Measurements from ENCODE around the gene CLASP1. TPM values are rescaled to one million over a fixed set of nuclear protein-coding genes. Genes with fewer than 3 reads are reported as not detected.

The CLASP1 gene
- total and polyA plus RNA-seq, 2 experiments from 2014 or later, result 20.1 to 37.4 TPM

GRCh38 chr2:121485039-121485438 lies 164.2 kb downstream of the CLASP1 start:
- no peaks in the 10 kb centered on the region for H3K27me3 ChIP-seq (replicated peaks; ENCODE audit: insufficient read depth)
- no peaks in the 10 kb centered on the region for H3K36me3 ChIP-seq (ENCODE audit: low read depth)
- TF ChIP-seq EZH2phosphoT487 (IDR thresholded peaks at IDR 0.05; ENCODE audit: insufficient read depth, low read depth), result no peak
- TF ChIP-seq EZH2 (IDR thresholded peaks at IDR 0.05; ENCODE audit: insufficient read depth, poor library complexity, severe bottlenecking), result no peak
- in situ Hi-C loops (cut with MboI), result no loop called here
- H3K9ac ChIP-seq, result peak overlapping the region; percentile 45; the same call in 1 of the 2 replicates
- no peaks in the 10 kb centered on the region for H4K20me1 ChIP-seq (ENCODE audit: insufficient read depth)
- no peaks in the 10 kb centered on the region for H3K9me2 ChIP-seq (ENCODE audit: insufficient read depth)
- peaks cover 70% of the 10 kb centered on the region for H3K4me1 ChIP-seq (ENCODE audit: insufficient read depth)
- H2AFZ ChIP-seq, result no peak overlapping the region
- no peaks in the 10 kb centered on the region for H3K9me3 ChIP-seq (ENCODE audit: low read depth)
- H3F3A ChIP-seq (ENCODE audit: insufficient read depth), result peaks cover 67% of the 10 kb centered on the region
- H3K4me3 ChIP-seq, result no peak overlapping the region
- peak overlapping the region; percentile 87 for H3K27ac ChIP-seq
- peak; percentile 91 for DNase-seq
- peaks cover 57% of the 10 kb centered on the region for H3K79me2 ChIP-seq (ENCODE audit: insufficient read depth)
- H3K4me2 ChIP-seq (ENCODE audit: unreplicated experiment), result peak overlapping the region; percentile 68

GRCh38 chr2:121483846-121484245 lies 165.4 kb downstream of the CLASP1 start:
- in situ Hi-C loops (cut with MboI), result no loop called here
- Histone ChIP-seq H3K4me2 (ENCODE audit: unreplicated experiment) (peak overlapping the region; percentile 68), H3K9me2 (ENCODE audit: insufficient read depth) (no peaks in the 10 kb centered on the region), H3K27ac (peak overlapping the region; percentile 87), H3K9ac (no peak overlapping the region), H2AFZ (no peak overlapping the region), H3F3A (ENCODE audit: insufficient read depth) (peaks cover 70% of the 10 kb centered on the region), H3K79me2 (ENCODE audit: insufficient read depth) (peaks cover 51% of the 10 kb centered on the region), H3K36me3 (ENCODE audit: low read depth) (no peaks in the 10 kb centered on the region), H3K27me3 (replicated peaks; ENCODE audit: insufficient read depth) (no peaks in the 10 kb centered on the region), H4K20me1 (ENCODE audit: insufficient read depth) (no peaks in the 10 kb centered on the region), H3K4me3 (no peak overlapping the region), H3K4me1 (ENCODE audit: insufficient read depth) (peaks cover 70% of the 10 kb centered on the region), H3K9me3 (ENCODE audit: low read depth) (no peaks in the 10 kb centered on the region)
- DNase-seq, result no peak
- TF ChIP-seq EZH2 (IDR thresholded peaks at IDR 0.05; ENCODE audit: insufficient read depth, poor library complexity, severe bottlenecking) (no peak), EZH2phosphoT487 (IDR thresholded peaks at IDR 0.05; ENCODE audit: insufficient read depth, low read depth) (no peak)
- 96% methylated on average over 2 of the region's 2 CpGs for WGBS, 2 experiments (ENCODE audit: low coverage in 1 of 2, low lambda C conversion rate in 2 of 2, missing lambda C conversion rate in 2 of 2)

GRCh38 chr2:121483021-121483420 lies 166.2 kb downstream of the CLASP1 start:
- TF ChIP-seq EZH2phosphoT487 (IDR thresholded peaks at IDR 0.05; ENCODE audit: insufficient read depth, low read depth), result no peak
- TF ChIP-seq EZH2 (IDR thresholded peaks at IDR 0.05; ENCODE audit: insufficient read depth, poor library complexity, severe bottlenecking), result no peak
- Histone ChIP-seq H3K4me1 (ENCODE audit: insufficient read depth) (peaks cover 70% of the 10 kb centered on the region), H3F3A (ENCODE audit: insufficient read depth) (peaks cover 70% of the 10 kb centered on the region), H3K4me3 (no peak overlapping the region), H3K79me2 (ENCODE audit: insufficient read depth) (peaks cover 48% of the 10 kb centered on the region), H3K9me2 (ENCODE audit: insufficient read depth) (no peaks in the 10 kb centered on the region), H3K36me3 (ENCODE audit: low read depth) (no peaks in the 10 kb centered on the region), H3K9ac (no peak overlapping the region), H4K20me1 (ENCODE audit: insufficient read depth) (no peaks in the 10 kb centered on the region), H3K9me3 (ENCODE audit: low read depth) (no peaks in the 10 kb centered on the region), H3K27ac (peak overlapping the region; percentile 87), H2AFZ (no peak overlapping the region), H3K4me2 (ENCODE audit: unreplicated experiment) (peak overlapping the region; percentile 64), H3K27me3 (replicated peaks; ENCODE audit: insufficient read depth) (no peaks in the 10 kb centered on the region)
- WGBS, 2 experiments (ENCODE audit: low coverage in 1 of 2, low lambda C conversion rate in 2 of 2, missing lambda C conversion rate in 2 of 2), result 67 to 82% methylated on average over 1 of the region's 1 CpG
- peak; percentile 75 for DNase-seq
- in situ Hi-C loops (cut with MboI), result no loop called here

DNA sequence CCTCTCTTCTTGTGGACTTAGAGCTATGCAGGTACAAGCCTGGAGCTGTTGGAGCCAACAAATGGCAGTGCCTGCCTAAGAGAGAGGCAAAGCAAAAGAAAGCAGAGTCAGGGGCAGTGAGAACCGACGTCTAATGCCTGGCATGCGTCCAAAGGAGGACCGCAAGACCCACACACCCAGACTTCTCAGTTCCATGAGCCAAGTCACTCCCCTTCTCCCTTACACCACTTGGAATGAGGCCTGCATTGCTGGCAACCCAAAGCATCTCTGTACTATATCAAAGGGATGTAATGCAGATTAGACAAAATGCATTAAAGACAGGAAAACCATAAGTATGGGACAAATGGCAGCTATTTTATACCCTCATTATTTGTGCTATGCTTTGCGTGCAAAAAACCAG lies 168.4 kb downstream of the CLASP1 start:
- H3K4me2 ChIP-seq (ENCODE audit: unreplicated experiment), result peak overlapping the region; percentile 12
- H3K4me1 ChIP-seq (ENCODE audit: insufficient read depth), result peaks cover 77% of the 10 kb centered on the region
- H3K4me3 ChIP-seq, result no peak overlapping the region
- in situ Hi-C loops (cut with MboI), result no loop called here
- WGBS, 2 experiments (ENCODE audit: low coverage in 1 of 2, low lambda C conversion rate in 2 of 2, missing lambda C conversion rate in 2 of 2), result 15 to 20% methylated on average over 5 of the region's 5 CpGs
- peaks cover 70% of the 10 kb centered on the region for H3F3A ChIP-seq (ENCODE audit: insufficient read depth)
- no peaks in the 10 kb centered on the region for H3K27me3 ChIP-seq (replicated peaks; ENCODE audit: insufficient read depth)
- H3K27ac ChIP-seq, result peak overlapping the region; percentile 42
- no peaks in the 10 kb centered on the region for H3K9me2 ChIP-seq (ENCODE audit: insufficient read depth)
- no peaks in the 10 kb centered on the region for H3K9me3 ChIP-seq (ENCODE audit: low read depth)
- peak; percentile 78 for DNase-seq
- H3K79me2 ChIP-seq (ENCODE audit: insufficient read depth), result peaks cover 48% of the 10 kb centered on the region
- H3K9ac ChIP-seq, result no peak overlapping the region
- no peak overlapping the region for H2AFZ ChIP-seq
- no peaks in the 10 kb centered on the region for H4K20me1 ChIP-seq (ENCODE audit: insufficient read depth)
- no peaks in the 10 kb centered on the region for H3K36me3 ChIP-seq (ENCODE audit: low read depth)
- no peak for TF ChIP-seq EZH2 (IDR thresholded peaks at IDR 0.05; ENCODE audit: insufficient read depth, poor library complexity, severe bottlenecking)
- TF ChIP-seq EZH2phosphoT487 (IDR thresholded peaks at IDR 0.05; ENCODE audit: insufficient read depth, low read depth), result no peak

Measured in GM23248 (cell line).